ENCODE data around the gene ATG2A.

Gene ATG2A

GRCh38 chr11:64902102-64902900, 14.7 kb downstream of the ATG2A start:
- DNase-seq (ENCODE audit: low read depth, low spot score), result no peak

- DNase-seq (ENCODE audit: low read depth, low spot score), result no peak
Observed at GRCh38 chr11:64900774-64901173, 16.2 kb downstream of the ATG2A start.

DNA sequence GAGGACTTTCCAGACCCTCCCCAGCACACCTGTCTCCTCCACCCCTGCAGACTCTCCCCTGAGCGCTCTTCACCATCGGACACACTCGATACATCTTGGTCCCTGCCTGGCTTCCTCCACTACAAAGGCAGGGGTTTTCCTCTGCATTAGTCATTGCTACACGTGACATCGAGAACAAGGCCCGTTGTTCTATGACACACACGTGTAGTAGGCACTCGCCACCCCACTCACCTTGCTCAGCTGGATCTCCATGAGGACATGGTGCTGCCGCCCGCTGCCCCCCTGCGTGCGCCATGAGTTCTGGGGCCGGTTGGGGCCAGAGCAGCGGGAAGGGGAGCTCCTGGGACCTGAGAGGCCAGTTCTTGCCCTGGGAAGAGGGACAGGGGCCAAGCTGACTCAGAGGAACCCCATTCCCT, 16.7 kb downstream of the ATG2A start:
- no peak for DNase-seq (ENCODE audit: low read depth, low spot score)

- no peak for DNase-seq (ENCODE audit: low read depth, low spot score)
Observed at GRCh38 chr11:64898541-64898940, 18.5 kb downstream of the ATG2A start.

GRCh38 chr11:64898076-64898445, 18.9 kb downstream of the ATG2A start:
- DNase-seq (ENCODE audit: low read depth, low spot score), result no peak

- no peak for DNase-seq (ENCODE audit: low read depth, low spot score)
Observed at GRCh38 chr11:64897381-64898075, 19.5 kb downstream of the ATG2A start.

- DNase-seq (ENCODE audit: low read depth, low spot score), result no peak
Observed at GRCh38 chr11:64896448-64897022, 20.5 kb downstream of the ATG2A start.

DNA sequence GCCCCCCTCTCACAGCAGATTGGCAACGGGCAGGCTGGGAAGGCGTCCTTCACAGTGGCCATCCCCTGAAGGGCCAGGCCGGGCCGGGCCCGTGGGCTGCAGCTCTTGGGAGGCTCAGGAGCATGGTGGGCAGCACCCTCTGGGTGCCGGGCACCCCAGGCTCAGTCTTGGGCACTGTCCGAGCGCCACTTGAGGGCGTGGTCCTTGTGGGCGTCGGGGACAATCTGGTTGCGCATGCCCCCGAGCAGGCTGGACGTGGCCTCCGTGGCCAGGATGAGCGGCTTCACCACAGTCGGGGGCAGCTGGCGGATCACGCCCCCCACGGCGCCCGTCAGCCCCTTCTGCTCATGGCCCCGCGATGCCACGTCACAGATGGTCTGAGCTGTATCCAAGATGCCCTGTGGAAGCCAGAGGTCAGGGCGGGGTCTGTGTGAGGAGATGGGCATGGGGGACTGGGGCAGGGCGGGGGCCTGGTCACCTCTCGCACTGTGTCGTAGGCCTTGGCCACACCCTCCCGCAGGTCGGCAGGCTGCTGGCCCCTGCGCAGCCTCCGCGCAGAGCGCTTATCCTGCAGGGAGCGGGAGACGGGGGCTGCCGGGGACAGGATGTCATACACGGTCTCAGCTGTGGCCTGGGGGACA, 22.1 kb downstream of the ATG2A start:
- DNase-seq (ENCODE audit: low read depth, low spot score), result no peak

GRCh38 chr11:64894070-64894811, 22.8 kb downstream of the ATG2A start:
- DNase-seq (ENCODE audit: low read depth, low spot score), result no peak

GRCh38 chr11:64893194-64894069, 23.6 kb downstream of the ATG2A start:
- DNase-seq (ENCODE audit: low read depth, low spot score), result no peak

GRCh38 chr11:64892838-64893193, 24.2 kb downstream of the ATG2A start:
- DNase-seq (ENCODE audit: low read depth, low spot score), result no peak

DNA sequence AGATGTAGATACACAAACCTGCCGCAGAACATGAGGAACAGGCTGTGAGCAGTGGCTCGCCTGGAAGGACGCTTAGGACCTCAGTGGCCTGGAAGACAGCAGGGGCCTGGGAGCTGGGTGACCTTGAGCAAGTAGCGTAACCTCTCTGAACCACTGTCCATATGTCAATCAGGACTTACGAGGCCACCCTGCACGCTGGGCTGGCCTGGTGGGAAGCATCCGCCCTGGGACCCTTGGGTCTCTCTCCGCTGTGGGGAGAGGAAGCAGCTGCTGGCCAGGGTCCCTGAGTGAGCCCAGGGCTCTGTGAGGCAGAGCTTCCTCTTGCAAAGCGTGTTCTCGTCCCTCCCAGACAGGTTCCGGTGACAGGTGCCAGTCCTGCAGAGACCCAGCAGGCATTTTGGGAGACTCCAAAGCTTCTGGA, 24.6 kb downstream of the ATG2A start:
- DNase-seq (ENCODE audit: low read depth, low spot score), result no peak

DNA sequence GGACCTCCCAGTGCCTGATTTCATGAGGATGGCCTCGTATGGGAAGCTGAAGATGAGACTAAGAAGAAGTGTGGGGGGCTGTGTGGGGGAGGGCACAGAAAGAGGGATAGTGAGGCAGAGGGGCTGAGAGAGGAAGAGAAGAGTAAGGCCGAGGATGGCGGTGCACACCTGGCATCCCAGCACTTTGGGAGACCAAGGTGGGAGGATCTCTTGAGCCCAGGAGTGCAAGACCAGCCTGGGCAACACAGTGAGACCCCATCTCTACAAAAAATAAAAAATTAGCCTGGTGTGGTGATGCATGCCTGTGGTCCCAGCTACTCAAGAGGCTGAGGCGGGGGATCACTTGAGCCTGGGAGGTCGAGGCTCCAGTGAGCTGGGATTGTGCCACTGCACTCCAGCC, 25.1 kb downstream of the ATG2A start:
- no peak for DNase-seq (ENCODE audit: low read depth, low spot score)

DNA sequence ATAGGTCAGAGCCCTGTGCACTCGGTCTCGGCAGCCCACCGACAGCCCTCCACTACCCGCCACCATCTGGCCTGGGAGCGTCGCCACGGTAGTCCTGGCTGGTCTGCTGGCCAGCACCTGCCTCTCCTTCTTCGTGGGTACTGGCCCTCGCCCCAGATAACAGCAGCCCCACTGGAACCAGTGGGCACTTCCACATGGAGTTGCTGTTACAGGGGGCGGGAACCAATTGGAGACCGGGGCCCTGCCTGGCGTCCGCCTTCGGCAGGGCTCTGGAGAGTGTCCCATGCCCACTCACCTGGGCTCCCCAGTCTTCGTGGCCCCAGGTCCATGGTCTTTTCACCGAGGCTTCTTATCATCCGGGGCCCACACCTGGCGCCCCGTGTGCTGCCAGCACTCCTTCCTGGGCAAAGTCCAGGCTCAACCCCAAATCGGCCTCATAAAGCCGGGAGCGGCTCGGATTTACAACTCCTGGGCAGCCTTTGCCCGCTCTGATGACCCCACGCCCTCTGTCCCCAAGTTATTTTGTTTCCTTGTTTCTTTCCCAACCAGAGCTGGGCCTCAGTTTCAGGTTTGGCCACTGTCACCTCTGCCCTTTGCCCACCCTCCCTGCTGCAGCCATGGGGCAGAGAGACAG, 25.7 kb downstream of the ATG2A start:
- DNase-seq (ENCODE audit: low read depth, low spot score), result no peak

DNA sequence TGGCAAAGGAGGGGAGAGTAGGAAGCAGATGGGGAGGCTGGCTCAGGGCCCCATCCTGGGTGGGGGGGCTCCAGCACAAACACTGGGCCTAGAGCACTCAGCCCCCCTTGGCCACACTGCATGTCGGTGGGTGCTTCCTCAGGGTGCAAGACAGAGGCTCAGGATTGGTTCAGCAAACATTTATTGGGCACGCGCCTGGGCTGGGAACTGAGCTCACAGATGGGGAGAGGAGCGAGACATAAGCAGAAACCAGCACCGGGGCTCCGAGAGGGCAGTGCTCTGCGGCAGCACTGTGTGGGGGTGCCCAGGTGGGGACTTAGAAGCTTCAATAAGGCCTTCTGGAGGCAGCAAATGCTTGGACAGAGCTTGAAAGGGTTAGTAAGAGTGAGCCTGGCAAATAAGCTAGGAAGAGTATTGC, 26.5 kb downstream of the ATG2A start:
- DNase-seq (ENCODE audit: low read depth, low spot score), result no peak

GRCh38 chr11:64888729-64889511, 28.1 kb downstream of the ATG2A start:
- no peak for DNase-seq (ENCODE audit: low read depth, low spot score)

- no peak for DNase-seq (ENCODE audit: low read depth, low spot score)
Observed at GRCh38 chr11:64888406-64888728, 28.6 kb downstream of the ATG2A start.

DNA sequence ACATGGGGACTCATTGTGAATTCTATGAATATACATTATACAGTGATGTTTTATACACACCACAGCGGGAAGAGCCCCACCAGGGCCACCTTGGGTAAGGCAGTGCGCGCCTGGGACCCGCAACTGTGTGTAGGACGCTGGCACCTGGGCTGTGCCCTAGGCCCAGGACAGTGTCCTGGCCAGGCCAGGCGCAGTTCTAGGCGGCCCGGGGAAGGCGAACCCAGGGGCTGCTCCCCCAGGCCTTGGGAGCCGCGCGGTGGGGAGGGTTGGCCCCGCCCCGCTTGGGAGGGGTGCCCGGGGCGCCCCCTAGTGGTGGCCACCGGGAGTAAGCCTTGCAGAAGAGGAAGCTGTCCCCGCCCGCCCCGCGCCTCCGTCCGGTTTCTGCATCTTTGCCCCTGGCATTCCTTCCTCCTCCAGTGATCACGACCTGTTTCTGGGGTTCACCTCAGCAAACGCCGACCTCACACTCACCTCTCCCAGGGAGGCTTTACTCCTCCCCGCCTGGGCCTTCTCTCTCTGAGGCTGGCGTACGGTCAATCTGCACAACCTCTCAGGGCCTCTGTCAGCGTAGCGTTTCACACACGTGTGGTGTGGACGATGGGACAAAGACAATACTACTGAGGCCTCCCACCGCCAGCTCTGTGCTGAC, 29.1 kb downstream of the ATG2A start:
- DNase-seq (ENCODE audit: low read depth, low spot score), result no peak

- DNase-seq (ENCODE audit: low read depth, low spot score), result no peak
Observed at GRCh38 chr11:64887234-64887756, 29.7 kb downstream of the ATG2A start.

All from brain pericyte (primary cell).